Left lobe of liver (tissue), 2 donors: Measurements from ENCODE around the gene SARNP. TPM values are rescaled to one million over a fixed set of nuclear protein-coding genes. Genes with fewer than 3 reads are reported as not detected.
"Not testable (repeated sequence)": the region's sequence is repeated elsewhere in the genome, so short reads cannot be mapped to it uniquely, and the experiment has no call there.

Source experiments
- ATAC-seq: fragments of 200-7000 bp; cut with Tn5 transposase; one replicate; pipeline ENCODE4 v1.9.1; 2020; ENCODE audit warnings: mild to moderate bottlenecking, moderate library complexity
- DNase-seq: peaks from one replicate; pipeline ENCODE4 v3.0.0-alpha.2; 2020; ENCODE audit warnings: low spot score
- total RNA-seq: library from RNA; stranded (reverse); gene quantifications from one replicate; pipeline ENCODE4 v1.2.1, GENCODE V29; 2021
- donor health status: DM: no; HTN: no; CAD: no; lungs with moderate emphysema.
- donor health status: DM: no; HTN: yes; CAD: no.

SARNP gene, protein sequence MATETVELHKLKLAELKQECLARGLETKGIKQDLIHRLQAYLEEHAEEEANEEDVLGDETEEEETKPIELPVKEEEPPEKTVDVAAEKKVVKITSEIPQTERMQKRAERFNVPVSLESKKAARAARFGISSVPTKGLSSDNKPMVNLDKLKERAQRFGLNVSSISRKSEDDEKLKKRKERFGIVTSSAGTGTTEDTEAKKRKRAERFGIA
- 11.9 TPM for total RNA-seq

DNA sequence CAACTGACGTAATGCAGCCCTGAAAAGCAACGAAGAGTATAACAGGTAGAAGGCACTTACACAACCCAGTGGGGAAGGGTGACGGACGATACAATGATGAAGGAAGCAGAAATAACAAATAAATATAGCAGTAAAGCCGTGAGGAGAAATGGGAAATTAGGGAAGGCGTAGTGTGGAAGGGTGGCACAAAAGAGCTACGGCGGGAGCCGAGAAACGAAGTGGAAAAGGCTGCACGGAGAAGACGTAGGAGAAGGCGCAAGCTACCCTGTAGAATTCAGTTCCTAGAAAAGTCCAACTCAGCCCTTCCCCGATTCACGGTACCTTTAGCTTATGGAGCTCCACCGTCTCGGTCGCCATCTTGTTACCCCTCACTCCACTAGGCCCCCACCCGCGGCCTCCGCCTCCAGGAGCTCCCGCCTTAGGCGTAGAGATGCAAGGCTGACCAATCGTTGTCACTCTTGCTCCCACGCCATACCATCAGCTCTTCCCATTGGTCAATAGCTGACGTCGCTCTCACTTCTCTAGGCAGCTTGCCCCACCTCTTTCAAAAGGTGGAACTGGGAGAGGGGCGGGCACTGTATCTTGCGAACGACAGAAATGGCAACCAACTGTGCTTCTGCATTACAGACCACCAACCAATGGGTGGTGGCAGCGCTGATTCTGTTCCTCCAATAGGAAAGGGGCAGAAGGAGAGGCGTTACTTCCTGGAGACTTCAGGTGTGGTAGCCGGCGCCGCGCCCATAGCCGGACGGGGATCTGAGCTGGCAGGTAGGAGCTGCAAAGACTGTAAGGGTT lies at the start of gene SARNP, which contains the start of gene ORMDL2:
Gene SARNP (minus strand): TSS at position 380 of the 795 bp plus-strand sequence. CDS start 23 bp downstream, at position 357.
Gene ORMDL2 (plus strand): TSS at position 697 of the 795 bp plus-strand sequence. CDS start 959 bp downstream, outside the sequence.
- DNase-seq (peak; percentile 98), ATAC-seq (peak; percentile 96)

- ATAC-seq, DNase-seq: not testable (repeated sequence)
These were observed 49.0 kb upstream of the SARNP start for GRCh38 chr12:55866454-55867004.

GRCh38 chr12:55865327-55865726 lies 47.8 kb upstream of the SARNP start:
- DNase-seq: no peak
- ATAC-seq: no peak

DNA sequence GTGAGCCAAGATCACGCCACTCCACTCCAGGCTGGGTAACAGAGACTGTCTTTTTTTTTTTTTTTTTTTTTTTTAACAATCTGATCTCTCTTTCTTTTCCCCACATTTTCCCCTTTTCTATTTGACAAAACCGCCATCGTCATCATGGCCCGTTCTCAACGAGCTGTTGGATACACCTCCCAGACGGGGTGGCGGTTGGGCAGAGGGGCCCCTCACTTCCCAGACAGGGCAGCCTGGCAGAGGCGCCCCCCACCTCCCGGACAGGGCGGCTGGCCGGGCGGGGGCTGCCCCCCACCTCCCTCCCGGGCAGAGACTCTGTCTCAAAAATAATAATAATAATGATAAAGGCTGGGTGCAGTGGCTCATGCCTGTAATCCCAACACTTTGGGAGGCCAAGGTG lies 45.4 kb upstream of the SARNP start:
- ATAC-seq, DNase-seq: not testable (repeated sequence)

- no peak for ATAC-seq
- no peak for DNase-seq
These were observed 44.8 kb upstream of the SARNP start for GRCh38 chr12:55862286-55862685.

GRCh38 chr12:55861871-55862270 lies 44.3 kb upstream of the SARNP start:
- ATAC-seq: no peak
- DNase-seq: no peak

- ATAC-seq: no peak
- no peak for DNase-seq
These were observed 43.9 kb upstream of the SARNP start for GRCh38 chr12:55861396-55861795.

DNA sequence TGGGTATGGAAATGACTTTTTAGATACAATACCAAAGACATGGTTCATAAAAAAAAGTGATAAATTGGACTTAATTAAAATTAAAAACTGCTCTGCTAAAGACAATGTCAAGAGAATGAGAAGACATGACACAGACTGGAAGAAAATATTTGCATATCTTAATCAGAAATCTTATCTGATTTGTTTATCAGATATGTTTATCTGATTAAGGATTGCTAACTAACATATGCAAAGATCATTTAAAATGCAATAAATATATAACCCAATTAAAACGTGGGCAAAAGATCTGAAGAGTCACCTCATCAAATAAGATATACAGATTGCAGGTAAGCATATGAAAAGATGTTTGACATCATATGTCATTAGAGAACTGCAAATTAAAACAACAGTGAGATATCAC lies 35.2 kb upstream of the SARNP start:
- ATAC-seq: no peak
- no peak for DNase-seq

GRCh38 chr12:55850893-55851292 lies 33.4 kb upstream of the SARNP start:
- no peak for ATAC-seq
- DNase-seq: no peak

DNA sequence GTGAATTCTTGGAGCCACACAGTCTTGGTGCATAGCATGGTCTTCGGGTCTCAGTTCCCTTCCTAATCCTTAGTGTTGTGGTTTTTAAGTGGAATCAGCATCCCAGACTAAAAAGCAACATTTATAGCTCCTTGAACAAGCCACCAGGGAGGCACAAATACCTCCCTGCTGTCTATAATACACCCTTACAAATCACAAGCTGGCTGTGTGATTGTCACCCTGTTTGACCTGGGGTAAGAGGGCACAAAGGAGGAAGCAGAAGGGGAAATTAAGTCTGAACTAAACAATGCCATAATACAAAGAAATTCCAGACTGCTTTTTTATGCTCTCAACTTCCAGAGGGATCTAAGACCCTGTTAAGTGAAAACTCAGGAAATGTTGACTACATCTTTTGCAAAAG lies 32.9 kb upstream of the SARNP start:
- no peak for DNase-seq
- ATAC-seq: no peak

GRCh38 chr12:55849616-55850343 lies 32.3 kb upstream of the SARNP start:
- no peak for DNase-seq
- ATAC-seq: no peak

GRCh38 chr12:55847603-55848291 lies 30.2 kb upstream of the SARNP start:
- peak; percentile 58 for DNase-seq
- peak; percentile 82 for ATAC-seq

DNA sequence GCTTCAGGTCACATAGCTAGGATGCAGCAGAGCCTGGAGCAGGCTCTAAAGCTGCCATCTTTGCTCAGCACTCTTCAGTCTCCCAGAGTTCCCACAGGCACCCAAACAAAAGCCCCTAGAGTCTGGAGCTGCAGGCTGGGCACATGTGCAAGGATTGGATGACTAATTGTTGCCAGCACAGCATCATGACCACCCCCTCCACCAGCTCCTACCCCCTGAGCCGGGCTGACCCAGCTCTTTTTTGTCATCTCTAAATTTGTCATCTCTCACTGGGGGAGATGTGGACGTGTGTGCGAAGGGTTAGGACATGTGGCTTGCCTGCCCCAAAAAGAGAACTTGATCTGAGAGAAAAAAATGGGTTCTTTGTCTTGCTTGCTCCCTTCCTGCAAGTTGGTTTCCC lies 29.5 kb upstream of the SARNP start:
- ATAC-seq: no peak

GRCh38 chr12:55845785-55846496 lies 28.4 kb upstream of the SARNP start:
- no peak for ATAC-seq
- no peak for DNase-seq

More for the DNA sequence above, 29.5 kb upstream of the SARNP start:
- no peak for DNase-seq

DNA sequence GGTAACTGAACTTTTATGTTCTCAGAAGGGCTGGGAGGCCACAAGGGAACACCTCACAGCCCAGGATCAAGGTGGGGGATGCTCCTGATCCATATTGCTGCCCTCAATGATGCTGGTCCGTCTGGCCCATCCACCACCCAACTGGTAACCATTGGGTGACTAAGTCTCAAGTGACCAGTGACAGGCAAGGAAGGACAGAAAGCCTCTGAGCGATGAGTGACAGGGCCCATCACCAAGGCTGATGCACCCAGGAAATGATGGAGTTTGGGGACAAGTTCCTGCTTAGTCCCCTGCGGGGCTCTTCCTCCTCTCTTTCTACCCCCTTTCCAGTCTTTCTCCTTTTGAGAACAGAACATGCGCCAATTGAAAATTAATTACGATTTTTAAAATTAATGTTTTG lies 27.8 kb upstream of the SARNP start:
- DNase-seq: no peak
- no peak for ATAC-seq

GRCh38 chr12:55844961-55845360 lies 27.4 kb upstream of the SARNP start:
- ATAC-seq (no peak), DNase-seq (no peak)

DNA sequence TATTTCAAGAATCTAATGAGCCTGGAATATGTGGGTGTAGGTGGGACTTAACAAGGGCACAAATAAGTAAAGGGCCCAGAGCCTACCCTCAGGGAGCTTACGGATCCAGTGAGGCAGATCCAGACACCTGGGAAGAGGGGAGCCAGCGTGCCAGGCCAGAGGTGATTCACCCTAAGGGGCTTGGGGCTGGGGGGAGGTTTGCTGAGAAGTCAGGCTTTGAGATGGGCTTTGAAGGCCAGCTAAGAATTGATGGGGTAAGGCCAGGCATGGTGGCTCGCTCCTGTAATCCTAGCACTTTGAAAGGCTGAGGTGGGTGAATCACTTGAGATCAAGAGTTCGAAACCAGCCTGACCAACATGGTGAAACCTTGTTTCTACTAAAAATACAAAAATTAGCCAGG lies 25.9 kb upstream of the SARNP start:
- ATAC-seq: no peak

GRCh38 chr12:55842681-55843429 lies 25.3 kb upstream of the SARNP start, which contains the start of gene MMP19:
Gene MMP19, minus strand, starts transcription at chr12:55842936. Its CDS starts 106 bp downstream, at chr12:55842830.
- peak; percentile 54 for ATAC-seq
- no peak for DNase-seq

More for the DNA sequence above, 25.9 kb upstream of the SARNP start:
- no peak for DNase-seq
